ENCODE results near the gene TKFC.
A peak's percentile ranks its signal among the peaks of the same experiment; 100 is the strongest.

TKFC gene

GRCh38 chr11:61325649-61326414 lies 7.2 kb upstream of the TKFC start:
- no peak for DNase-seq

- DNase-seq = no peak
Observed at GRCh38 chr11:61327669-61328071, 5.4 kb upstream of the TKFC start.

- DNase-seq = no peak
Observed at GRCh38 chr11:61328351-61328750, 4.7 kb upstream of the TKFC start.

- no peak for DNase-seq
Observed at GRCh38 chr11:61329871-61330270, 3.2 kb upstream of the TKFC start.

GRCh38 chr11:61331651-61332050 lies 1.4 kb upstream of the TKFC start:
- DNase-seq = no peak

GRCh38 chr11:61332281-61332796 lies 689 bp upstream of the TKFC start:
- no peak for DNase-seq

GRCh38 chr11:61333550-61334433 lies 764 bp downstream of the TKFC start:
- no peak for DNase-seq

- DNase-seq = no peak
Observed at GRCh38 chr11:61334434-61335354, 1.7 kb downstream of the TKFC start.

- DNase-seq = no peak
Observed at GRCh38 chr11:61335355-61335710, 2.3 kb downstream of the TKFC start.

- DNase-seq = peak; percentile 73
Observed at GRCh38 chr11:61336171-61336935, 3.3 kb downstream of the TKFC start.

- no peak for DNase-seq
Observed at GRCh38 chr11:61337706-61338470, 4.9 kb downstream of the TKFC start.

- DNase-seq = no peak
Observed at GRCh38 chr11:61338783-61339489, 5.9 kb downstream of the TKFC start.

- DNase-seq = no peak
Observed at GRCh38 chr11:61339490-61339878, 6.5 kb downstream of the TKFC start.

GRCh38 chr11:61340979-61341378 lies 8.0 kb downstream of the TKFC start:
- DNase-seq = no peak

- DNase-seq = no peak
Observed at GRCh38 chr11:61341706-61342105, 8.7 kb downstream of the TKFC start.

- no peak for DNase-seq
Observed at GRCh38 chr11:61342207-61342803, 9.3 kb downstream of the TKFC start.

- no peak for DNase-seq
Observed at GRCh38 chr11:61343792-61344745, 11.0 kb downstream of the TKFC start.

- DNase-seq = no peak
Observed at GRCh38 chr11:61345170-61345610, 12.2 kb downstream of the TKFC start.
